ENCODE results near the gene PIMREG.
A peak's percentile ranks its signal among the peaks of the same experiment; 100 is the strongest.
"Not testable (repeated sequence)": the region's sequence is repeated elsewhere in the genome, so short reads cannot be mapped to it uniquely, and the experiment has no call there.

The PIMREG gene

GRCh38 chr17:6480303-6480675, 36.0 kb downstream of the PIMREG start:
- DNase-seq: no peak

GRCh38 chr17:6482105-6482455, 37.8 kb downstream of the PIMREG start:
- DNase-seq: no peak

GRCh38 chr17:6482796-6483195, 38.5 kb downstream of the PIMREG start:
- DNase-seq: not testable (repeated sequence)

- no peak for DNase-seq
Observed at GRCh38 chr17:6483507-6483906, 39.3 kb downstream of the PIMREG start.

GRCh38 chr17:6485646-6486412, 41.6 kb downstream of the PIMREG start:
- no peak for DNase-seq

- peak; percentile 38 for DNase-seq
Observed at GRCh38 chr17:6487251-6488007, 43.2 kb downstream of the PIMREG start.

- no peak for DNase-seq
Observed at GRCh38 chr17:6488008-6488539, 43.8 kb downstream of the PIMREG start.

GRCh38 chr17:6489016-6489550, 44.8 kb downstream of the PIMREG start:
- DNase-seq: no peak

GRCh38 chr17:6491071-6491700, 46.9 kb downstream of the PIMREG start:
- no peak for DNase-seq

- no peak for DNase-seq
Observed at GRCh38 chr17:6492892-6493674, 48.8 kb downstream of the PIMREG start.

GRCh38 chr17:6494239-6494941, 50.1 kb downstream of the PIMREG start:
- no peak for DNase-seq

- DNase-seq: no peak
Observed at GRCh38 chr17:6495450-6496115, 51.3 kb downstream of the PIMREG start.

- DNase-seq: no peak
Observed at GRCh38 chr17:6496116-6496481, 51.8 kb downstream of the PIMREG start.

- peak; percentile 57 for DNase-seq
Observed at GRCh38 chr17:6496640-6497441, 52.6 kb downstream of the PIMREG start.

- no peak for DNase-seq
Observed at GRCh38 chr17:6497496-6498221, 53.4 kb downstream of the PIMREG start.

GRCh38 chr17:6498356-6498755, 54.1 kb downstream of the PIMREG start:
- no peak for DNase-seq

- peak; percentile 19 for DNase-seq
Observed at GRCh38 chr17:6498901-6499540, 54.8 kb downstream of the PIMREG start.
